DND-41 (cell line): ENCODE measurements around the gene EXD3.

ENCODE experiments used
- ATAC-seq: fragments of 200-7000 bp; cut with Tn5 transposase; 3 replicates; pipeline ENCODE4 v1.9.1; 2021; ENCODE audit warnings: low read depth; ENCODE audit not compliant: insufficient read depth
- DNase-seq: peaks from one replicate; pipeline ENCODE4 v3.0.0-alpha.2; 2020
- H2AFZ ChIP-seq: 2 replicates; pipeline ENCODE4 v1.6.0; 2012; ENCODE audit warnings: low read depth, low read length
- H3K27ac ChIP-seq: 2 replicates; pipeline ENCODE4 v1.5.1; 2012; ENCODE audit warnings: low read length, inconsistent platforms
- H3K27me3 ChIP-seq: fragments of 200-600 bp; sonication (generic); 2 replicates; pipeline ENCODE4 v1.6.0; 2012; ENCODE audit warnings: low read length, mild to moderate bottlenecking, inconsistent platforms; ENCODE audit not compliant: insufficient read depth, poor library complexity
- H3K36me3 ChIP-seq: 2 replicates; pipeline ENCODE4 v1.5.1; 2012; ENCODE audit warnings: low read length, inconsistent platforms; ENCODE audit not compliant: insufficient read depth
- H3K4me1 ChIP-seq: 2 replicates; pipeline ENCODE4 v1.5.1; 2012; ENCODE audit warnings: mild to moderate bottlenecking, low read length; ENCODE audit not compliant: insufficient read depth
- H3K4me2 ChIP-seq: 2 replicates; pipeline ENCODE4 v1.6.0; 2012; ENCODE audit warnings: mild to moderate bottlenecking, moderate library complexity, low read length, inconsistent platforms; ENCODE audit not compliant: insufficient read depth
- H3K4me3 ChIP-seq, 2 experiments: fragments of 200-600 bp in 1 of 2; shearing (Covaris generic) in 1 of 2; 2 replicates each; pipeline ENCODE4 v1.5.1; 2012 to 2016; ENCODE audit warnings: inconsistent platforms in 2 of 2, low read length in 2 of 2, mild to moderate bottlenecking in 2 of 2, low read depth in 1 of 2, moderate library complexity in 1 of 2
- H3K79me2 ChIP-seq: 2 replicates; pipeline ENCODE4 v1.6.0; 2012; ENCODE audit warnings: low read length, inconsistent platforms; ENCODE audit not compliant: insufficient read depth
- H3K9ac ChIP-seq: 2 replicates; pipeline ENCODE4 v1.6.0; 2012; ENCODE audit warnings: low read depth, mild to moderate bottlenecking, inconsistent platforms, low read length, moderate library complexity
- H3K9me3 ChIP-seq: 2 replicates; pipeline ENCODE4 v1.5.1; 2012; ENCODE audit warnings: low read length, moderate library complexity, mild to moderate bottlenecking, inconsistent platforms; ENCODE audit not compliant: insufficient read depth, severe bottlenecking
- H4K20me1 ChIP-seq: 2 replicates; pipeline ENCODE4 v1.6.0; 2012; ENCODE audit warnings: low read length; ENCODE audit not compliant: insufficient read depth
- EZH2 ChIP-seq: IDR thresholded peaks from 3 replicates; pipeline ENCODE4 v1.6.1; 2012; ENCODE audit warnings: borderline replicate concordance, low read depth, mild to moderate bottlenecking, moderate library complexity, low read length, inconsistent platforms; ENCODE audit not compliant: severe bottlenecking
- TF ChIP-seq, protein P1 (sequence below): IDR thresholded peaks from 2 replicates; pipeline ENCODE4 v1.5.1; 2012; ENCODE audit warnings: borderline replicate concordance, low read length, moderate library complexity, mild to moderate bottlenecking; ENCODE audit not compliant: poor library complexity, severe bottlenecking; ENCODE audit errors: extremely low read depth

EXD3 gene

DNA sequence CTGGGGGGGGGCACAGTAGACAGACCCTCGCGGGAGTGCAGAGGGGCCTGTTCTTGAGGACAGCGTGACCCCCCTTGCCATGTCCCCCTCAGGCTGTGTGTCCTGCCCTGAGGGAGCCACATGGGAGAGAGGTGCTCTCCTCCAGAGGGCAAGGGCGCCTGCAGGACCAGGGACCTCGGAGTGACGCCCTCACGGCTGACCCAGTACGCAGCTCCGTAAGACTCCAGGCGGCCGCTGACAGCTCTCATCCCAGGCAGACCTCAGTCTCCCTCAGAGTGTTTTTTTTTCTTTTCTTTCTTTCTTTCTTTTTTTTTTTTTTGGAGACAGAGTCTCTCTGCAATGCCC, 27.3 kb downstream of the EXD3 start:
- no peak overlapping the region for H2AFZ ChIP-seq
- H3K27ac ChIP-seq: no peak overlapping the region

DNA sequence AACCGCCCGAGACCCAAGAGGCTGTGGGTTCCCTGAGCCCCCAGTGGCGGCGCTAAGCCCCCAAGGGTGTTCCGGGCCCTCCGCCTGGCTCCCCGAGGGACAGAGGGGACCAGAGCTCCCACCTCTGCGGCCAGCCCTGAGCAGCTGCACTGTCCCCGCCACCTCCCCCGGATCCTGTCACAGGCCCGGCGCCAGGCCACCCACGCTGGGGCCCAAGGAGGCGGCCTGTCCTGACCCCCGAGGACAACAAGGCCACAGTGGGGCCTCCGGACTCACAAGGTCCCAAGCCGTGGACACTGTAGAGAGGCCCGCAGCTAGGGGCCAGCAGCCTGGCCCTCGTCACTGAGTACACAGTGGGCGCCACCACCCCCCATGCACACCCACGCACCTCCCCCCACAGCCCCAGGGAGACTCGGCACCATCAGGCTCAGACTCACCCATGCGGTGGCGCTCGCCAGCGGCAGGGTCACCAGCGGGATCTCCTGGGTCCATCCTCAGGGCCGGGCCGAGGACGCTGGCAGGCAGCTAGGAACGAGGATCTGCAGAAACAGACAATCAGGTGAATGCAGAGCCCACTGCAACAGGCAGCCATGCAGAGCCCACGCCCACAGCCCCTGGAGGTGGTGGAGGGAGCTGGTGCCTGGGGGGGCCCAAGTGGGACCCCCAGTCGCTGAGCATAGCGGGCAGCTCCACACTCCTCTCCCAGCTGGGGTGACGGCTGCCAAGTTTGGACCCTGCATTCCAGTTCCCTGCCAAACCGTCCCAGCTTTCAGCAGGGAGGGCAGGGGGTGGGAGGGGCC, 27.9 kb downstream of the EXD3 start:
- ATAC-seq (no peak), DNase-seq (no peak)
- Histone ChIP-seq H3K36me3 (no peaks in the 10 kb centered on the region), H3K27ac (no peak overlapping the region), H3K9me3 (no peaks in the 10 kb centered on the region), H3K4me2 (no peak overlapping the region), H2AFZ (no peak overlapping the region), H3K4me1 (no peaks in the 10 kb centered on the region), H3K79me2 (no peaks in the 10 kb centered on the region), H3K27me3 (no peaks in the 10 kb centered on the region), H4K20me1 (no peaks in the 10 kb centered on the region), H3K9ac (no peak overlapping the region), H3K4me3 (no peak overlapping the region)
- TF ChIP-seq, protein P1, sequence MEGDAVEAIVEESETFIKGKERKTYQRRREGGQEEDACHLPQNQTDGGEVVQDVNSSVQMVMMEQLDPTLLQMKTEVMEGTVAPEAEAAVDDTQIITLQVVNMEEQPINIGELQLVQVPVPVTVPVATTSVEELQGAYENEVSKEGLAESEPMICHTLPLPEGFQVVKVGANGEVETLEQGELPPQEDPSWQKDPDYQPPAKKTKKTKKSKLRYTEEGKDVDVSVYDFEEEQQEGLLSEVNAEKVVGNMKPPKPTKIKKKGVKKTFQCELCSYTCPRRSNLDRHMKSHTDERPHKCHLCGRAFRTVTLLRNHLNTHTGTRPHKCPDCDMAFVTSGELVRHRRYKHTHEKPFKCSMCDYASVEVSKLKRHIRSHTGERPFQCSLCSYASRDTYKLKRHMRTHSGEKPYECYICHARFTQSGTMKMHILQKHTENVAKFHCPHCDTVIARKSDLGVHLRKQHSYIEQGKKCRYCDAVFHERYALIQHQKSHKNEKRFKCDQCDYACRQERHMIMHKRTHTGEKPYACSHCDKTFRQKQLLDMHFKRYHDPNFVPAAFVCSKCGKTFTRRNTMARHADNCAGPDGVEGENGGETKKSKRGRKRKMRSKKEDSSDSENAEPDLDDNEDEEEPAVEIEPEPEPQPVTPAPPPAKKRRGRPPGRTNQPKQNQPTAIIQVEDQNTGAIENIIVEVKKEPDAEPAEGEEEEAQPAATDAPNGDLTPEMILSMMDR: no peak
- no peak for TF ChIP-seq EZH2

More for the DNA sequence above, 27.3 kb downstream of the EXD3 start:
- Histone ChIP-seq H3K79me2 (no peaks in the 10 kb centered on the region), H4K20me1 (no peaks in the 10 kb centered on the region), H3K9ac (no peak overlapping the region), H3K4me2 (no peak overlapping the region), H3K4me3 (no peak overlapping the region), H3K27me3 (no peaks in the 10 kb centered on the region), H3K4me1 (no peaks in the 10 kb centered on the region), H3K36me3 (no peaks in the 10 kb centered on the region), H3K9me3 (no peaks in the 10 kb centered on the region)
- ATAC-seq: no peak
- no peak for DNase-seq
- TF ChIP-seq, protein P1: no peak
- TF ChIP-seq EZH2: no peak

- DNase-seq (no peak), ATAC-seq (no peak)
- H3K4me3 ChIP-seq: no peak overlapping the region
- no peaks in the 10 kb centered on the region for H3K27me3 ChIP-seq
- no peak overlapping the region for H3K9ac ChIP-seq
- H3K79me2 ChIP-seq: no peaks in the 10 kb centered on the region
- H3K4me2 ChIP-seq: no peak overlapping the region
- TF ChIP-seq EZH2: no peak
- TF ChIP-seq, protein P1: no peak
- H3K4me1 ChIP-seq: no peaks in the 10 kb centered on the region
- no peaks in the 10 kb centered on the region for H4K20me1 ChIP-seq
- no peak overlapping the region for H3K27ac ChIP-seq
- no peaks in the 10 kb centered on the region for H3K9me3 ChIP-seq
- H2AFZ ChIP-seq: no peak overlapping the region
- H3K36me3 ChIP-seq: no peaks in the 10 kb centered on the region
Measured at GRCh38 chr9:137393176-137394150, 29.5 kb downstream of the EXD3 start.
